ENCODE measurements around the gene CALHM3.
"Not testable (repeated sequence)": the region's sequence is repeated elsewhere in the genome, so short reads cannot be mapped to it uniquely, and the experiment has no call there.

CALHM3 gene, protein sequence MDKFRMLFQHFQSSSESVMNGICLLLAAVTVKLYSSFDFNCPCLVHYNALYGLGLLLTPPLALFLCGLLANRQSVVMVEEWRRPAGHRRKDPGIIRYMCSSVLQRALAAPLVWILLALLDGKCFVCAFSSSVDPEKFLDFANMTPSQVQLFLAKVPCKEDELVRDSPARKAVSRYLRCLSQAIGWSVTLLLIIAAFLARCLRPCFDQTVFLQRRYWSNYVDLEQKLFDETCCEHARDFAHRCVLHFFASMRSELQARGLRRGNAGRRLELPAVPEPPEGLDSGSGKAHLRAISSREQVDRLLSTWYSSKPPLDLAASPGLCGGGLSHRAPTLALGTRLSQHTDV

DNA sequence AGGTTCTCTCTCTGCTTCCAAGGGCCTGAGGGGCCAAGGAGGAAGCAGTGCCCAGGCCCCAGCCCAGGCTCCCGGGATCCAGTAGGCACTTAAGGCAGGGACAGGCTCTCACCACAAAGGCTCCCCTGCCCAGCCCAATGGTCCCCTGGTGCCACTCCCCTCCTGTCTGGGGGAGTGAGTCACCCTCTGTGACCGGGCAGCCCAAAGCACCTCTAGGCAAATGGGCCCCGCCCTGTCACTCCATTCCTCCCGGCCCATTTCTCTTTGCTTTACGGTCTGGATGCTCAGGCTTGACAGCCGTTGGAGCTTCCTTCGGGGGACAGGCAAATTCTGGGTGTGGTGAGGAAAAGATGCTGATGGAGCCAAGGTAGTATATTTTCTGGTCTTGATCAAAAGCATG is at the start of gene CALHM3:
Gene CALHM3 (minus strand): TSS at position 106 of the 400 bp plus-strand sequence. CDS start 208 bp downstream, outside the sequence.
- DNase-seq: no peak

DNA sequence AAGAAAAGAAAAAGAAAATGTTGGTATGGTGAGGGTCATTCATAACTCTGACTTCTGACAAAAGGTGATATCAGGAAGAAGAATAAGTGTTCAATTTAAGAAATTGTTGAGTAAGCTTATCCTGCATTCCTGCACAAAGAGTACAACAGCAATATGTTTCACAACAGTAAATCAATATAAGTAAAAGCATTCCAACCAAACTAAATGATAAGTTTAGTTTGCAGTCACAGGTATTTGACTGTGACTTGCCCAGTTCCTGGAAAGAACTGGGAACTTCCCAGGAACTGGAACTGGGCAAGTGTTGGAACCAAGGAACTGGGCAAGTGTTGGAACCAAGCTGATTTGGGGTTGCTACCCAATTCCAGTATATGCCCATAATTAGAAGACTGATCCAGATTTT is 49.5 kb upstream of the CALHM3 start:
- DNase-seq: no peak

DNA sequence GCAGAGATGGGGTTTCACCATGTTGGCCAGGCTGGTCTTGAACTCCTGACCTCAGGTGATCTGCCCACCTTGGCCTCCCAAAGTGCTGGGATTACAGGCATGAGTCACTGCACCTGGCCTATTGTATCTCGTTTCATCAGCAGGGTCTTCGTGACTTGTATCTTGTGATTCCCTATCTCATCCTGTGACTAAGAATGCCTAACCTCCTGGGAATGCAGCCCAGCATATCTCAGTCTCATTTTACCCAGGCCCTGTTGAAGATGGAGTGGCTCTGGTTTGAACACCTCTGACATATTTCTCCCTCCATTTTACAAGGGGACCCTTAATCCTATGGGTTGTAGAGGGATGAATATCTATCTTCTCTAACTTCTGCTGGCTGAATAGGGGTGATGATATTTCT is 48.4 kb upstream of the CALHM3 start:
- not testable (repeated sequence) for DNase-seq

DNA sequence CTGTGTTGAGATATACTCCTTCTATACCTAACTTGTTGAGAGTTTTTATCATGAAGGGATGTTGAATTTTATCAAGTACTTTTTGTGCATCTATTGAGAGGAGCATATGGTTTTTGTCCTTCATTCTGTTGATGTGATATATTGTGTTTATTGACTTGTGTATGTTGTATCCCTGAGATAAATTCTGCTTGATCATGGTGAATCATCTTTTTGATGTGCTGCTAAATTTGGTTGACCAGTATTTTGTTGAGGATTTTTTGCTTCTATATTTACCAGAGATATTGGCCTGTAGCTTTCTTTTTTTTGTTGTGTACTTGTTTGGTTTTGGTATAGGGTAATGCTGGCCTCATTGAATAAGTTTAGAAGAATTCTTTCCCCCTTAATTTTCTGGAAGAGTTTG is 46.9 kb upstream of the CALHM3 start:
- no peak for DNase-seq

DNA sequence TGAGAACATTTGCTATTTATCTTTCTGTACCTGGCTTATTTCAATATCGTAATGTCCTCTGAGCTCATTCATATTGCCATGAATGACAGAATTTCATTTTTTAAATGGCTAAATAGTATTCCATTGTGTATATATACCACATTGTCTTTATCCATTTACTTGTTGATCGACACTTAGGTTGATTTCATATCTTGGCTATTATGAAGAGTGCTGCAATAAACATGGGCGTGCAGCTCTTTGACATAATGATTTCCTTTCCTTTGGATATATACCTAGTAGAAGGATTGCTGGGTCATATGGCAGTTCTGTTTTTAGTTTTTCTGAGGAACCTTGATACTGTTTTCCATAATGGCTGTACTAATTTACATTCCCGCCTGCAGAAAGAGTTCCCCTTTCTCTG is 44.6 kb upstream of the CALHM3 start:
- no peak for DNase-seq

DNA sequence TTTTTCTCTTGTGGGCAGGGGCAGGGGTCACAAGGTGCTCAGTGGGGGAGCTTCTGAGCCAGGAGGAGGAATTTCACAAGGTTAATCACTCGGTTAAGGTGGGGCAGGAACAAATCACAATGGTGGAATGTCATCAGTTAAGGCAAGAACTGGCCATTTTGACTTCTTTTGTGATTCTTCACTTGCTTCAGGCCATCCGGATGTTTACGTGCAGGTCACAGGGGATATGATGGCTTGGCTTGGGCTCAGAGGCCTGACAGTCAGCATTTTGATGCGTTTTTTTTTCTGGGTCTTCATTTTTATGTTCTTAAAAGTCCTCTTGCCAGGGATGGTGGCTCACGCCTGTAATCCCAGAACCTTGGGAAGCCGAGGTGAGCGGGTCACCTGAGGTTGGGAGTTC is 43.0 kb upstream of the CALHM3 start:
- DNase-seq: not testable (repeated sequence)

DNA sequence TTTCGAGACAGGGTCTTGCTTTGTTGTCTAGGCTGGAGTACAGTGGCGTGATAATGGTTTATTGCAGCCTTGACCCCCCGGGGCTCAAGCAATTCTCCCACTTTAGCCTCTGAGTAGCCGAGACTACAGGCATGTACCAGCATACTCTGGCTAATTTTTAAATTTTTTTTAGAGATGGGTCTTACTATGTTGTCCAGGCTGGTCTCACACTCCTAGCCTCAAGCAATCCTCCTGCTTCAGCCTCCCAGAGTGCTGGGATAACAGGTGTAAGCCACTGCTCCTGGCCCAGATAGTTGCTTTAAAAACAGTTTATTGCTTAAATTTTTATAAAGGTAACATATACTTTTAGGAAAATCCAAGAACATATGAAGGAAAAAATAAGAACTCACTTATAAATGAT is 40.8 kb upstream of the CALHM3 start:
- DNase-seq: no peak

DNA sequence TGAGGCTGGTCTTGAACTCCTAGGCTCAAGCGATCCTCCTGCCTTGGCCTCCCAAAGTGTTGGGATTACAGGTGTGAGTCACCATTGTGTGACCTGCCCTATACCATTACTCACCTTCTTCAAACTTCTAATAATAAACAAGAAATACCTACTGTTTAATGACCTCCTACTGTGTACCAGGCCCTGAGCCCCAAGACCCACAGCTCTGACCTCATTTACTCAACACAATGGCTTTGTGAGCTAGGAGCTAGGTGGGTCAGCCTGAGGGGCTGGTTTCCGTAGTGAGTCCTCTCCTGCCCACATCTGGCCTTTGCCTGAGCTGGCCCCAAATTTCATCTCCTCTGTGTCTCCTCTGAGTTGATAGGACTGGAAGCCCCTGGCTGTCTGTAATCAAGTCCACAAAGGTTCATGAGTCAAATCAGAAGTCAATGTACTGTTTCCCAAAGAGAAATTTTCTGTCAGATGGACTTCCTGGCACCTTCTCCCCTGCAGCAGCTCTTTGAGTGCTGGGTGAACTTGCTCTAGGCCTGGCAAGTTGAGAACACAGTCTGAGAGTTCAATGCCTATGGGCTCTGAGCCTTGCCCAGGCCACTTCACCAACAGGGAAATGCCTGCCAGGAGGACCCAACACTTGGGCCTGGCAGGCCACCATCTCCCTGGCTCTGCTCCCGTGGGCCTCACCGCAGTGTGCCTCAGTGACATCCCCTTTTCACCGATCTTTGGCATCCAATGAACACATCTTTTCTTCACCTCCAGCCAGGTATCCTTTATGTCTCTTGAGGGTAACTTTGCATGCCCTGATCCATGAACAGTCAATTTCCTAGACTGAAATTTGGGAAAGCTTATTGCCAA is 38.4 kb upstream of the CALHM3 start:
- no peak for DNase-seq

DNA sequence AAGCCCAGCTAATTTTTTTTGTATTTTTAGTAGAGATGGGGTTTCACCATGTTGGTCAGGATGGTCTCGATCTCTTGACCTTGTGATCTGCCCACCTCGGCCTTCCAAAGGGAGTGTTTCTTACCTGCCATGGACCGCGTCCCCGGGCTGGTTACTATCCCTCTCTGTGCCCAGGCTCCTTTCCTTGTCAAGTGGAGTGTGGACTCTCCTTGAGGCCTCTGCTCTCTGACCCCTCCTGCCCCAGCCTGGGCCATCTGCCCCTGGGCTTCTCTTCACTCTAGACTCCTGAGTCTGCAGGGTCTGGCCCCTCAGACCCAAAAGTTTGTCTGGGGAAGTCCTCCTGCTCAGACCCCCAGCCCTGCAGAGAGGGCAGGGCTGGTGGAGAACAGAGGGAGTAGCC is 35.2 kb upstream of the CALHM3 start:
- DNase-seq: no peak

DNA sequence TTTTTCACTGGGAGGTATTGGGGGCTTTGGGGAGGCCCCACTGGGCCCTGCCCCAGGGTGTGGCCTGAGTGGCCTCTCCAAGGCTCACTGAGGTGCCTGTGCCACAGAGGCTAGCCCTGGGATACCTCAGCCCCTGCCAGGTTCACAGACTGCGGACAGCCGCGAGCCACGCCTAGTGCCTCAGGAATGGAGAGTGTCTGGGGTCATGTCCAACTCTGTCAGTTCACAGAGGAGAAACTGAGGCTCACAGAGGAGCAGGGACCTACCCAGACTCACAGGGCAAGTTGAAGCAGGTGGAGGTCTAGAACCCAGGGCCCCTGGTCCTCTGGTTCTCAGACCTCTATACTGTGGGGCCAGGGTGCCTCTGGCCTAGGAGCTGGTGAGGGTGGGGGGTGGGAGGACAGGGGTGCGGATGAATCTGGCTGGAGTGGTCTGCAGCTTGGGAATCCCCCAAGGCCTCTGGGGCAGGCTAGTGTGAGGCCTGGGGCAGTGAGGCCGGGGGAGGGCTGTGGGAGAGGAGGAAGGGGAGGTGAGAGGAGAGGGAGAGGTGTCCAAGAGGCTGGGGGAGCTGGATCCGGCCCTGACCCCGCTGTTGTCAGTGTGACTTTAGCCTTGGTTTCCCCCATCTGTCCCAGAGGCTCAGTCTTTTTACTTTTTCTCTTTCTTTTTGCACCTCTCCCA is 34.5 kb upstream of the CALHM3 start:
- no peak for DNase-seq

DNA sequence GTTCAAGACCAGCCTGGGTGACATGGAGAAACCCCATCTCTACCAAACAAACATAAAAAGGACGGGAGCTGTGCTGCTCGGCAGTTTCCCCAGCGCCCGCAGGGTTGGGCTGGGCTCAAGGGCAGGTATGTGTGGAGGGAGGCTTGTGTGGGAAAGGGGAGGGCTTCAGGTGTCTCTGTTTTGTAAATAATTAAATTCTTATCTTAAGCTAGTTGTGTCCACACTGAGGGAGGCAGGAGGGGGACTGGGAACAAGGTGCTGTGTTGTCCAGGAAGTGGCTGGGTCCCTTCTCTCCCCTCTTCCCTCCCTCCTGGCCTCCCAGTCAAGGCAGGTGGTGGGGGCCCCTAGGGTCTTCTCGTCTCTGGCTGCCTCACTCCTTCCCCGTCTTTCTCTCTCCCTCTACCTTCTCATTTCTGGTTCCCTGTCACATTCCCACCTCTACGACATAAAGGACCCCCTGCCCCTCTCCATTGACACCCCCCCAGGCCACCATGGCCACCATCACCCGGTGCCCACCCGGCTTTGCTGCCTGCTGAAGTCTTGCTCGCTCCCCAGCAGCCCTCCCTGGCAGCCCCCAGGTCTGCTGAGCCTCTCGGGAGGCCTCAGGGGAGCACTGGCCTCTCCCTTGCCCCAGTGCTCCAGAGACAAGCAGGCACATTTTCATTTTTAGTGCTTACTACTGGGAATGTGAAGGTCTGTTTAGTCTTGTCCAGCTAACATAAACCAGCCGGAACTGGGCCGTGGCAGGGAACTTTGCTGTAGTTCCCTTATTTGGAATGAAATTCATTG is 33.7 kb upstream of the CALHM3 start:
- DNase-seq: no peak

DNA sequence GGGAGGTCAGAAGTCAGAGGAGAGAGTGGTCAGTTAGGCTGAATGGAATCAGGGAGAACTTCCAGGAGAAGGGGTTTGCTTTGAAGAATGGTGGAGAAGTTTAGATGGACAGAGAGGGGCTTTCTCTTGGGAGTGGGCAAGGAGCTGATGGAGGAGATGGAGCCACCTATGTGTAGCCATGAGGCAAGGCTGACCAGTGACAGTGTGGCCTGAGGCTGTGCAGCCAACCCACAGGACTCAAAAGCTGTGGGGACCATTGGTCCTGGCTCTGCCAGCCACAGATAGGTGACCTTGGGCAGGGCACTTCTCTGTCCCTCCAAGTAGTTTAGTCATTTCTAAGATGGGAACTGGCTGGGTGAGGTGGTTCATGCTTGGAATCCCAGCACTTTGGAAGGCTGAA is 33.1 kb upstream of the CALHM3 start:
- DNase-seq: no peak

DNA sequence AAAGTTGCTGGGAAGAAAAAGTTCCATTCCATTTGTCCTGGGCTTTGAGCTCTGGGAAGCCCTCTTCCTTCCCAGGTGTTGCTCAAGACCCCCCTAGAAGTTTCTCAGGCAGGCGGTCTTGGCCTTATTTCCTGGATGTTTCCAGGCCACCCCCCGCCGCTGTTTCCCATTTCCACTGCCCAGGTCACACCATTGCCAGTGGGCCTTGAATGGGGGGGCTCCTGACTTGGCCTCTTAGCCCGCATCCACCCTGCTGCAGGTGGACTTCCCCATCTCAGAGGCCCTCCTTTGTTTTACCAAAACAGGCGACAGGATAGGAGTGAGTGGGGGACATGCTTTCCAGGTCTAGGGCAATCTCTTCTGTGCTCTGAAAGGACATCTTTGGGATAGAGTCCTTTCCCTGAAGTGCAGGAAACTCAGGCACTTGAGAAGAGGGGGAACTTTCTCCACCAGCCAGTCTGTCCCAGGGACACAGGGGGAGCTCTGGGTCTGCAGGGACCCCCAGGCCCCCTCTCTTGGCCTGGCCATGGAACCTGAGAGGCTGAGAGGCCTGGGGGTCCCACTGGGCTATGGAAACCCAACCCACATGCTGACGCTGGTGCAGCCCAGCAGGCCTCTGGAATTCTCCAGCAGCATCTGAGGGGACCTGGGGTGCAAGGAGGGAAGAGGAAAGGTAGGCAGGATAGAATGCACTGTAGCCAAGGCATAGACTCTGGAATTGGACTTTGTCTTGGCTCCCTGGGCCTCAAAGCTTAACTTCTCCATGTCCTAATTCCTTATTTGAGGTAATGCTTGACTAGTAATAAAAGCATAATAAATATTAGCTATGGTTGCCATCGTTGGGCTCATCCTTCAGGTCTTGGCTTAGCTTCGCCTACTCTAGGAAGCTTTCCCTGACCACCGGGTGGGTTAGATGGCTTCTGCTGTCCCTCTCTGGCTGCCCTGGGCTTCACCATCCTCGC is 32.0 kb upstream of the CALHM3 start:
- no peak for DNase-seq

DNA sequence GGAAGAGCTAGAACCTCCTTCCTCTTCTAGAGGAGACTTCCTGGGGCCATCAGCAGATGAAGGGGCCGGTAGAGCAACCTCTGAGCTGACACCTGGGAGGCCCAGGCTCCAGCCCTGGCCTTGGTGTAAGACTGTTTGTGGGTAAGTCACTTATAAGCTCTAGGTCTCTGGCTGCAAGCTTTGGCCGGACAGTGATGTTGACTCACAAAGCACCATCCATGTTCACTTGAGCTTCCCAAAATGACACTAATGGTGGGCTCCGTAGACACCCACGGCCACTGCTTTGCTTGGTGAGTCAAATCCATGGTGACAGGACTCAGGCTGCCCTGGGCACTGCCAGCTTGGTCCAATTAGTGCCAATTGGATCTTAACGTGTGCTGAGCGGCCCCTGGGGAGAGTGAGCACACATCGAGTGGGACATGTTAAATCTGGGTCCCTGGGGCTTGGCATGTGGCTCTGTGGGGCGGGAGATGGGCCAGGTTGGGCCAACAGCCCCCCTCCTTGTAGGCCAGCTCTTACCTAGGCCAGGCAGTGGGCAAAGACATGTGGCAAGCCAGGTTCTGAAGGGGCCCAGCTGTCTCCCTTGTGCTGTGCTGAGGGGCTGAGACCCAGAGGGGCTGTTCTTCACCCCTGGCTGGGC is 31.1 kb upstream of the CALHM3 start:
- no peak for DNase-seq

DNA sequence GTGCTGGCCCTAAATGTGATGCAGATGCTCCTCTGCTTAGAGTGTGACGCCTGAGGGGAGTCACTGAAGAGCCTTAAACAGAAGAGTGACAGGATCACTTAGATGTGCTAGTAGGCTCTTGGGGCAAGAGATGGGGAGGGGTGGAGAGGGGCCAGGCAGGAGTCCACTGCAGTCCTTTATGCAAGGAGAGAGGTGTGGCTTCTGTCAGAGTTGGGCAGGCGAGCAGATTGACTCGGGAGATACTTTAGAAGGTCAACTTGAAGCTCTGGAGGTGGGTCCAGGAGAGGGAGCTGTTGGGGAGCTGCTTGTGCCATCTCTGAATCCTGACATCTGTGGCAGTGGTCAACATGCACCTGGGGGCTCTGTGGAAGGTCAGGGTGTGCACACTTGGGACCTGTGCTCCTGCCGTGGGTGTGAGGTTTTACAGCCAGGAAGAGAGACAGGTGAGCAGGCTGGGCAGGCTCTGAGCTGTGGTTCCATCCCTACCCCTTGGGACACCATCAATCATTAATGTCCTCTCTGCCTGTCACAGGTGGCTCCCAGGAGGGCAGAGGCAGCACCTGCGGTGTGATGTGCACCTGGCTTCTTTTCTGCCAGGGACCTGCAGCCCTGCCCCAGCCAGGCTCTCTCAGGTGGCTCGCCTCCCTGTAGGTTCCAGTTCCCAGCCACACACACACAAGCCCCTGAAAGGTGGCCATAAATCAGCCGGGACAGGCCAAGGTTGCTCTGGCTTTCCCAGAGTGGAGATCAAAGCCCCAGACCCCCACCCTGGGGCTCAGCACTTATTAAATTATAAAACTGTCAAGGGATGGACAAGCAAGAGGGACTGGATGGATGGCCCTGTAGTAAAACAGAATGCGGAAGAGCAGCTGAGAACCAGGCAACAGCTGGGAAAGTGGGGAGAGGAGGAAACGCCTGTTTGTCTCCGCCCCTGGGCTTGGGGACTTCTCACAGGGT is 28.5 kb upstream of the CALHM3 start:
- no peak for DNase-seq

DNA sequence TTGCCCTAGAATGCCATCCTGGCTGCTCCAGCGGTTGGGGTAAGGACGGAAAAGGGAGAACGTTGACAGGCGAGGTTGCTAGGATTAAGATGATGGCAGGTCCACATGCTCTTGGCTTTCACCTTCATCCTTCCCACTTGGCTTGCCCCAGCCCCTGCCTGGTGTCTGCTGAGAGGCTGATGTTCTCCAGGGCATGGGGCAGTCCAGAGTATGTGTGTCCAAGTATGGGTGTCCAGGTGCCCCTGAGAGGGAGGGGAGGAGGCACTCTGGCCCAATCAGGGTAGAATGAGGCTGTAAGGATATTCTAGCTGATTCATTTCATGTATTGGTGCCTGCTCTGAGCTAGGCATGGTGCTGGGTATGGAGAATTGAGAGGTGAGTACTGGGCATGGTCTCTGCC is 27.0 kb upstream of the CALHM3 start:
- no peak for DNase-seq

DNA sequence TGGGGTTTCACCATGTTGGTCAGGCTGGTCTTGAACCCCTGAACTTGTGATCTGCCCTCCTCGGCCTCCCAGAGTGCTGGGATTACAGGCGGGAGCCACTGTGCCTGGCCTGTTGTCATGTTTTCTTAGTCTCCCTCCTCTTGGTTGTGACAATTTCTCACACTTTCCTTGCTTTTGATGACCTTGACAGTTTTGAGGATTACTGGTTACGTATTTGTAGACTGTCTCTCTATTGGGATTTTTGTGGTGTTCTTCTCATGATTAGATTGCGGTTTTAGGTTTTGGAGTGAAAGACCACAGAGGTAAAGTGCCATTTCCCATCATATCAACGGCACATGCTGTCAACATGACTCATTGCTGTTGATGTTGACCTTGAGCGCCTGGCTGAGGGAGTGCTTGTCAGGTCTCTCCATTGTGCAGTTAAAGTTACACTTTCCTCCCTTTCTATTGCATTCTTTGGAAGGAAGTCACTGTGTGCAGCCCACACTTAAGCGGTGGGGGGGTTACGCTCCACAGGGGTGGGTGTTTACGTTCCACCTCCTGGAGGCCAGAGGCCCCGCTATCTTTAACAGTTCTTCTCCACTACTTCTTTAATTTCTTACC is 25.2 kb upstream of the CALHM3 start:
- DNase-seq: no peak

DNA sequence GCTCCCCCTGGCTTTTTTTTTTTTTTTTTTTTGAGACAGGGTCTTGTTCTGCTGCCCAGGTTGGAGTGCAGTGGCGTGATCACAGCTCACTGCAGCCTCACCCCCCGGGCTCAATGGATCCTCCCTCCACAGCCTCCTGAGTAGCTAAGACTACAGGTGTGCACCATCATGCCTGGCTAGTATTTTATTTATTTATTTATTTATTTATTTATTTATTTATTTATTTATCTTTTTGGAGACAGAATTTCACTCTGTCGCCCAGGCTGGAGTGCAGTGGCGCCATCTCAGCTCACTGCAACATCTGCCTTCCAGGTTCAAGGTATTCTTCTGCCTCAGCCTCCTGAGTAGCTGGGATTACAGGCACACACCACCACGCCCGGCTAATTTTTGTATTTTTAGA is 24.7 kb upstream of the CALHM3 start:
- not testable (repeated sequence) for DNase-seq
